GM12878 (cell line): ENCODE results near the gene SP3. TPM values are rescaled to one million over a fixed set of nuclear protein-coding genes. Genes with fewer than 3 reads are reported as not detected.

ENCODE experiments used
- ATAC-seq: fragments of 200-7000 bp; cut with Tn5 transposase; 3 replicates; pipeline ENCODE4 v1.9.1; 2020; ENCODE audit warnings: mild to moderate bottlenecking, moderate library complexity
- BruUV-seq: library from RNA; stranded (reverse); fragments of 400-500 nt; replicated peaks from 2 replicates; lab custom pipeline; 2021; lab: Mats Ljungman, UMichigan
- CTCF ChIA-PET: fragments of 300-600 bp; sonication (Branson Sonifier 250); formaldehyde crosslinking; extraction: SDS; loops from one replicate; lab custom pipeline; 2021; ENCODE audit warnings: inconsistent platforms; lab: Yijun Ruan, JAX
- POLR2A ChIA-PET: fragments of 350-600 bp; formaldehyde crosslinking; extraction: SDS; loops from one replicate; lab custom pipeline; 2021; ENCODE audit warnings: inconsistent platforms; lab: Charles Lee
- RAD21 ChIA-PET: fragments of 300-600 bp; sonication (Branson Sonifier 250); formaldehyde crosslinking; loops from one replicate; lab custom pipeline; 2023; ENCODE audit warnings: antibody characterized with exemption; ENCODE audit not compliant: unreplicated experiment; lab: Charles Lee
- SMC1A ChIA-PET: fragments of 300-600 bp; sonication (Branson Sonifier 250); formaldehyde crosslinking; loops from one replicate; lab custom pipeline; 2023; ENCODE audit not compliant: unreplicated experiment, uncharacterized antibody; lab: Charles Lee
- DNase-seq: peaks from one replicate; pipeline ENCODE4 v3.0.0-alpha.2; 2011; ENCODE audit warnings: low read depth, low spot score
- FAIRE-seq: peaks from 3 replicates; lab custom pipeline; 2011; peaks lifted over from hg19 to GRCh38; lab: Jason Lieb, UNC
- H2AFZ ChIP-seq: 2 replicates; pipeline ENCODE4 v1.6.0; 2011; ENCODE audit warnings: low read depth, low read length, control low read depth; ENCODE audit not compliant: control insufficient read depth
- H3K27ac ChIP-seq: 2 replicates; pipeline ENCODE4 v1.5.1; 2011; ENCODE audit warnings: control low read depth; ENCODE audit not compliant: control insufficient read depth, insufficient read depth
- H3K27me3 ChIP-seq, 2 experiments: replicated peaks in 1 of 2; 2 replicates each; pipeline versions ENCODE4 v1.6.0 to v1.6.1; 2011; ENCODE audit warnings: low read length in 1 of 2; ENCODE audit not compliant: control insufficient read depth in 2 of 2, insufficient read depth in 2 of 2
- H3K36me3 ChIP-seq, 2 experiments: 2 replicates each; pipeline ENCODE4 v1.5.1; 2011; ENCODE audit warnings: low read length in 1 of 2; ENCODE audit not compliant: control insufficient read depth in 2 of 2, insufficient read depth in 2 of 2
- H3K4me1 ChIP-seq: 2 replicates; pipeline ENCODE4 v1.6.1; 2011; ENCODE audit warnings: mild to moderate bottlenecking, low read length, moderate library complexity, mixed read lengths; ENCODE audit not compliant: control insufficient read depth, insufficient read depth
- H3K4me2 ChIP-seq: 2 replicates; pipeline ENCODE4 v1.6.0; 2011; ENCODE audit warnings: control low read depth; ENCODE audit not compliant: control insufficient read depth, insufficient read depth
- H3K4me3 ChIP-seq: fragments of 200-600 bp; sonication (generic); 2 replicates; pipeline ENCODE4 v1.5.1; 2016
- H3K79me2 ChIP-seq: 2 replicates; pipeline ENCODE4 v1.6.0; 2011; ENCODE audit warnings: low read length; ENCODE audit not compliant: control insufficient read depth, insufficient read depth
- H3K9ac ChIP-seq: 2 replicates; pipeline ENCODE4 v1.8.0; 2011; ENCODE audit warnings: low read length, control low read depth, mixed read lengths; ENCODE audit not compliant: control insufficient read depth, insufficient read depth
- H3K9me3 ChIP-seq: replicated peaks from 3 replicates; pipeline ENCODE4 v1.5.1; 2011; ENCODE audit warnings: mild to moderate bottlenecking, low read length; ENCODE audit not compliant: control insufficient read depth, insufficient read depth
- H4K20me1 ChIP-seq: 2 replicates; pipeline ENCODE4 v1.6.0; 2011; ENCODE audit not compliant: control insufficient read depth, insufficient read depth
- ATF7 ChIP-seq: fragments of 450-650 bp; IDR thresholded peaks from 2 replicates; pipeline ENCODE4 v1.6.1; 2016; ENCODE audit warnings: low read depth, mild to moderate bottlenecking
- BACH1 ChIP-seq: fragments of 450-650 bp; IDR thresholded peaks from 2 replicates; pipeline ENCODE4 v1.6.1; 2017; ENCODE audit warnings: mild to moderate bottlenecking, borderline replicate concordance
- BRCA1 ChIP-seq: IDR thresholded peaks from 2 replicates; pipeline ENCODE4 v1.6.1; 2011; ENCODE audit warnings: low read depth, low read length, improper control_type of control experiment
- ELK1 ChIP-seq: IDR thresholded peaks from 2 replicates; pipeline ENCODE4 v1.6.1; 2012; ENCODE audit warnings: low read depth, low read length, improper control_type of control experiment
- FOS ChIP-seq: IDR thresholded peaks from 3 replicates; pipeline ENCODE4 v1.6.1; 2011; ENCODE audit warnings: borderline replicate concordance; ENCODE audit not compliant: insufficient read length; ENCODE audit errors: extremely low read depth
- HDAC2 ChIP-seq: fragments of 200-600 bp; sonication (generic); IDR thresholded peaks from 2 replicates; pipeline ENCODE4 v1.6.1; 2017
- HDAC6 ChIP-seq: fragments of 200-600 bp; sonication (generic); IDR thresholded peaks from one replicate; pipeline ENCODE4 v1.8.0; 2017; ENCODE audit warnings: antibody characterized with exemption; ENCODE audit not compliant: unreplicated experiment
- IKZF1 ChIP-seq: fragments of 450-650 bp; conservative IDR thresholded peaks from 2 replicates; pipeline ENCODE4 v1.6.1; 2017; ENCODE audit warnings: antibody characterized with exemption, mild to moderate bottlenecking
- MLLT1 ChIP-seq: fragments of 450-650 bp; IDR thresholded peaks from 2 replicates; pipeline ENCODE4 v1.6.1; 2016; ENCODE audit warnings: mild to moderate bottlenecking
- MYB ChIP-seq: fragments of 150-350 bp; IDR thresholded peaks from 2 replicates; pipeline ENCODE4 v1.6.1; 2014; ENCODE audit warnings: mild to moderate bottlenecking, low read depth, low read length, borderline replicate concordance
- NFXL1 ChIP-seq: fragments of 450-650 bp; IDR thresholded peaks from 2 replicates; pipeline ENCODE4 v1.6.1; 2017; ENCODE audit warnings: antibody characterized with exemption, mild to moderate bottlenecking, borderline replicate concordance
- NR2C1 ChIP-seq: fragments of 450-650 bp; IDR thresholded peaks from 2 replicates; pipeline ENCODE4 v1.6.1; 2017; ENCODE audit warnings: antibody characterized with exemption, mild to moderate bottlenecking, moderate library complexity
- NR2F1 ChIP-seq: fragments of 450-650 bp; conservative IDR thresholded peaks from 2 replicates; pipeline ENCODE4 v1.6.1; 2017; ENCODE audit warnings: mild to moderate bottlenecking
- STAT3 ChIP-seq: IDR thresholded peaks from 2 replicates; pipeline ENCODE4 v1.6.1; 2011; ENCODE audit warnings: low read depth, low read length, improper control_type of control experiment
- TAF1 ChIP-seq: IDR thresholded peaks from 2 replicates; pipeline ENCODE4 v1.6.1; 2011; ENCODE audit warnings: mild to moderate bottlenecking, low read depth, low read length, borderline replicate concordance
- TARDBP ChIP-seq: IDR thresholded peaks from 2 replicates; pipeline ENCODE4 v1.6.1; 2016; ENCODE audit warnings: borderline replicate concordance
- TCF3 ChIP-seq: IDR thresholded peaks from 2 replicates; pipeline ENCODE4 v1.6.1; 2012; ENCODE audit warnings: low read depth, mild to moderate bottlenecking, low read length, borderline replicate concordance; ENCODE audit not compliant: insufficient read depth
- USF1 ChIP-seq: IDR thresholded peaks from 2 replicates; pipeline ENCODE4 v1.6.1; 2011; ENCODE audit warnings: borderline replicate concordance, low read depth, mild to moderate bottlenecking, moderate library complexity, mixed read lengths, low read length; ENCODE audit not compliant: insufficient read depth; ENCODE audit errors: extremely low read length
- ZBTB4 ChIP-seq: fragments of 450-650 bp; formaldehyde crosslinking; IDR thresholded peaks from 2 replicates; pipeline ENCODE4 v1.4.0; 2022; ENCODE audit warnings: mild to moderate bottlenecking, moderate library complexity
- WGBS: methylation state at CpG from one replicate; pipeline ENCODE4 v1.1.6; 2016; ENCODE audit warnings: low lambda C conversion rate; ENCODE audit not compliant: insufficient replicate concordance, insufficient coverage; ENCODE audit errors: missing lambda C conversion rate; 5-methylcytosine and 5-hydroxymethylcytosine counted together
- in situ Hi-C: fragments of 300-500 bp; cut with MboI; formaldehyde crosslinking; loops from 9 replicates; pipeline ENCODE4 v1.14.3; 2018; ENCODE audit warnings: mixed read lengths
- intact Hi-C: fragments of 100-400 bp; cut with micrococcal nuclease; formaldehyde crosslinking; loops from one replicate; pipeline ENCODE4 v1.14.2; 2022; ENCODE audit not compliant: unreplicated experiment
- polyA plus RNA-seq, 11 experiments: library from polyadenylated mRNA; depleted of rRNA in 4 of 11; unstranded in 6 of 11; stranded (reverse) in 5 of 11; fragments of >200 nt; fragmentation: Nextera tagmentation in 4 of 11; fragmentation: Illumina TruSeq in 1 of 11; extraction: Ambion mirVana in 4 of 11; extraction: Trizol in 1 of 11; gene quantifications; 1 replicate in 1 of 11; 2 replicates in 10 of 11; pipeline versions ENCODE4 v1.2.1 to v1.2.3, GENCODE V29; 2011 to 2016; ENCODE audit warnings: inconsistent platforms in 2 of 11, missing spikeins in 2 of 11, low read depth in 1 of 11
- total RNA-seq, 4 experiments: library from RNA; depleted of rRNA in 3 of 4; stranded (reverse); fragments of >200 nt in 3 of 4; fragmentation: Illumina TruSeq in 1 of 4; extraction: Trizol in 1 of 4; gene quantifications; 2 replicates each; pipeline versions ENCODE4 v1.2.1 to v1.2.3, GENCODE V29; 2013 to 2021

The SP3 gene
- total and polyA plus RNA-seq, 10 of the 15 experiments (the other 5 are each of a cell fraction or from before 2014, with no cell fraction given), result 9.9 to 87.6 (median 52.4) TPM

- Histone ChIP-seq H3K4me2 (no peak overlapping the region), H3K4me1 (no peaks in the 10 kb centered on the region), H3K36me3 (peaks cover 0 to 13% of the 10 kb centered on the region in 2 experiments), H3K9ac (no peak overlapping the region), H2AFZ (no peak overlapping the region), H3K27ac (no peak overlapping the region), H3K79me2 (peaks cover 86% of the 10 kb centered on the region), H4K20me1 (no peaks in the 10 kb centered on the region), H3K27me3 (no peaks in the 10 kb centered on the region), H3K4me3 (no peak overlapping the region), H3K9me3 (no peaks in the 10 kb centered on the region; the same call in 1 of the 3 replicates)
- in situ Hi-C loops (no loop called here), intact Hi-C loops (no loop called here)
- ATAC-seq, result no peak
- POLR2A ChIA-PET, result interaction anchor here (1.4 kb wide), 1 partner anchor 8 kb away, joined by 5 read pairs; no protein-coding TSS in a partner anchor
- no peak for FAIRE-seq
- WGBS, result 95% methylated on average over 2 of the region's 2 CpGs
- RAD21 ChIA-PET, result no interaction called here
- CTCF ChIA-PET, result interaction anchor here (2.4 kb wide), 1 partner anchor 9 kb away, joined by 5 read pairs; no protein-coding TSS in a partner anchor
- no peak for DNase-seq
- BruUV-seq, result no TSS peak
- SMC1A ChIA-PET, result interaction anchor here (1.2 kb wide), 1 partner anchor 8 kb away, joined by 3 read pairs; no protein-coding TSS in a partner anchor
- TF ChIP-seq IKZF1 (no peak), ZBTB4 (no peak), TAF1 (no peak), HDAC2 (no peak), NR2F1 (no peak), NFXL1 (no peak), TCF3 (no peak), BRCA1 (no peak), NR2C1 (no peak), BACH1 (no peak), USF1 (no peak), HDAC6 (no peak), FOS (no peak), STAT3 (no peak), TARDBP (no peak), MLLT1 (no peak), ELK1 (no peak), MYB (no peak), ATF7 (no peak)
Measured at GRCh38 chr2:173931751-173932150, 33.4 kb downstream of the SP3 start.
